ENCODE results near the gene MYL5. TPM values are rescaled to one million over a fixed set of nuclear protein-coding genes. Genes with fewer than 3 reads are reported as not detected.

Gene MYL5
- total RNA-seq, 1 donor from 2014 or later: 17.5 TPM

GRCh38 chr4:635851-636627 lies 38.3 kb upstream of the MYL5 start:
- Mint-ChIP-seq H3K27ac (ENCODE audit: unreplicated experiment) (no peak overlapping the region), H3K4me1 (ENCODE audit: low read depth, unreplicated experiment) (no peaks in the 10 kb centered on the region), H3K36me3 (ENCODE audit: low read depth, unreplicated experiment) (no peaks in the 10 kb centered on the region), H3K4me3 (ENCODE audit: unreplicated experiment) (no peak overlapping the region), H3K9me3 (ENCODE audit: unreplicated experiment) (peaks cover 15% of the 10 kb centered on the region), H3K27me3 (ENCODE audit: low read depth, unreplicated experiment) (peaks cover 32% of the 10 kb centered on the region)
- Histone ChIP-seq H3K27me3 (ENCODE audit: insufficient read depth, low read length) (peaks cover 2% of the 10 kb centered on the region), H3K4me3 (ENCODE audit: insufficient read depth, low read depth, low read length) (no peak overlapping the region), H4K20me1 (ENCODE audit: insufficient read depth, low read length) (no peaks in the 10 kb centered on the region), H2AFZ (ENCODE audit: low read depth, low read length) (no peak overlapping the region), H3K36me3 (ENCODE audit: insufficient read depth, low read length) (no peaks in the 10 kb centered on the region), H3K4me2 (ENCODE audit: low read length) (no peak overlapping the region), H3K9ac (ENCODE audit: low read length) (no peak overlapping the region), H3K4me1 (ENCODE audit: insufficient read depth, low read length) (no peaks in the 10 kb centered on the region), H3K79me2 (ENCODE audit: insufficient read depth, low read length) (no peaks in the 10 kb centered on the region), H3K27ac (ENCODE audit: low read depth, low read length) (no peak overlapping the region), H3K9me3 (ENCODE audit: insufficient read depth, low read depth, low read length) (peaks cover 20% of the 10 kb centered on the region)
- DNase-seq (ENCODE audit: low read depth) (no peak), FAIRE-seq (no peak)
- TF ChIP-seq EZH2 (IDR thresholded peaks at IDR 0.05; ENCODE audit: insufficient read depth, low read length): no peak
- TF ChIP-seq CTCF (IDR thresholded peaks at IDR 0.05; ENCODE audit: insufficient read depth, low read depth, low read length): no peak

GRCh38 chr4:636628-637159 lies 37.6 kb upstream of the MYL5 start:
- no peaks in the 10 kb centered on the region for H3K79me2 ChIP-seq (ENCODE audit: insufficient read depth, low read length)
- peaks cover 30% of the 10 kb centered on the region for H3K27me3 Mint-ChIP-seq (ENCODE audit: low read depth, unreplicated experiment)
- H3K9me3 Mint-ChIP-seq (ENCODE audit: unreplicated experiment): peaks cover 10% of the 10 kb centered on the region
- no peaks in the 10 kb centered on the region for H3K4me1 ChIP-seq (ENCODE audit: insufficient read depth, low read length)
- H3K4me3 Mint-ChIP-seq (ENCODE audit: unreplicated experiment): no peak overlapping the region
- H4K20me1 ChIP-seq (ENCODE audit: insufficient read depth, low read length): no peaks in the 10 kb centered on the region
- no peaks in the 10 kb centered on the region for H3K36me3 Mint-ChIP-seq (ENCODE audit: low read depth, unreplicated experiment)
- no peak overlapping the region for H3K4me3 ChIP-seq (ENCODE audit: insufficient read depth, low read depth, low read length)
- H3K9me3 ChIP-seq (ENCODE audit: insufficient read depth, low read depth, low read length): peaks cover 14% of the 10 kb centered on the region
- peaks cover 2% of the 10 kb centered on the region for H3K27me3 ChIP-seq (ENCODE audit: insufficient read depth, low read length)
- DNase-seq (ENCODE audit: low read depth) (no peak), FAIRE-seq (no peak)
- no peak for TF ChIP-seq EZH2 (IDR thresholded peaks at IDR 0.05; ENCODE audit: insufficient read depth, low read length)
- no peak for TF ChIP-seq CTCF (IDR thresholded peaks at IDR 0.05; ENCODE audit: insufficient read depth, low read depth, low read length)
- no peak overlapping the region for H3K9ac ChIP-seq (ENCODE audit: low read length)
- no peaks in the 10 kb centered on the region for H3K36me3 ChIP-seq (ENCODE audit: insufficient read depth, low read length)
- H3K27ac ChIP-seq (ENCODE audit: low read depth, low read length): no peak overlapping the region
- no peak overlapping the region for H2AFZ ChIP-seq (ENCODE audit: low read depth, low read length)
- no peak overlapping the region for H3K4me2 ChIP-seq (ENCODE audit: low read length)
- H3K27ac Mint-ChIP-seq (ENCODE audit: unreplicated experiment): no peak overlapping the region
- no peaks in the 10 kb centered on the region for H3K4me1 Mint-ChIP-seq (ENCODE audit: low read depth, unreplicated experiment)
